ENCODE measurements around the gene ARHGAP42. TPM values are rescaled to one million over a fixed set of nuclear protein-coding genes. Genes with fewer than 3 reads are reported as not detected.

ARHGAP42 gene
- total RNA-seq, 2 experiments from 2014 or later = not detected

GRCh38 chr11:100863080-100863581 lies 176.0 kb downstream of the ARHGAP42 start:
- Mint-ChIP-seq H3K4me1 (no peaks in the 10 kb centered on the region), H3K27me3 (no peaks in the 10 kb centered on the region), H3K4me3 (no peak overlapping the region), H3K36me3 (ENCODE audit: low read depth) (no peaks in the 10 kb centered on the region), H3K9me3 (peaks cover 11% of the 10 kb centered on the region), H3K27ac (no peak overlapping the region)
- no peak for DNase-seq
- CTCF ChIA-PET = no interaction called here
- POLR2A ChIA-PET = no interaction called here

GRCh38 chr11:100865443-100866065 lies 178.5 kb downstream of the ARHGAP42 start:
- no peaks in the 10 kb centered on the region for H3K4me1 Mint-ChIP-seq
- H3K27me3 Mint-ChIP-seq = no peaks in the 10 kb centered on the region
- no peak for DNase-seq
- peaks cover 11% of the 10 kb centered on the region for H3K9me3 Mint-ChIP-seq
- ChIA-PET CTCF (no interaction called here), POLR2A (no interaction called here)
- no peak overlapping the region for H3K4me3 Mint-ChIP-seq
- no peak overlapping the region for H3K27ac Mint-ChIP-seq
- H3K36me3 Mint-ChIP-seq (ENCODE audit: low read depth) = no peaks in the 10 kb centered on the region

DNA sequence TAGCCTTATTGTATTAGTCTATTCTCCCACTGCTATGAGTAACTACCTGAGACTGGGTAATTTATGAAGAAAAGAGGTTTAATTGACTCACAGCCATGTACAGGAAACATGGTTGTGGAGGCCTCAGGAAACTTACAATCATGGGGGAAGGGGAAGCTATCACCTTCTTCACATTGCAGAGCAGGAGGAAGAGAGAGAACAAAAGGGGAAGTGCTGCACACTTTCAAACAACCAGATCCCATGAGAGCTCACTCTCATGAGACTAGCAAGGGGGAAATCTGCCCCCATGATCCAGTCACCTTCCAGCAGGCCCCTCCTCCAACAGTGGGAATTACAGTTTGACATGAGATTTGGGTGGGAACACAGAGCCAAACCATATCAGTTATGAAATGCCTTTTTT lies 179.4 kb downstream of the ARHGAP42 start:
- Mint-ChIP-seq H3K36me3 (ENCODE audit: low read depth) (no peaks in the 10 kb centered on the region), H3K27me3 (no peaks in the 10 kb centered on the region), H3K9me3 (peaks cover 6% of the 10 kb centered on the region), H3K4me1 (no peaks in the 10 kb centered on the region), H3K27ac (no peak overlapping the region), H3K4me3 (no peak overlapping the region)
- no peak for DNase-seq
- POLR2A ChIA-PET = no interaction called here
- CTCF ChIA-PET = no interaction called here

DNA sequence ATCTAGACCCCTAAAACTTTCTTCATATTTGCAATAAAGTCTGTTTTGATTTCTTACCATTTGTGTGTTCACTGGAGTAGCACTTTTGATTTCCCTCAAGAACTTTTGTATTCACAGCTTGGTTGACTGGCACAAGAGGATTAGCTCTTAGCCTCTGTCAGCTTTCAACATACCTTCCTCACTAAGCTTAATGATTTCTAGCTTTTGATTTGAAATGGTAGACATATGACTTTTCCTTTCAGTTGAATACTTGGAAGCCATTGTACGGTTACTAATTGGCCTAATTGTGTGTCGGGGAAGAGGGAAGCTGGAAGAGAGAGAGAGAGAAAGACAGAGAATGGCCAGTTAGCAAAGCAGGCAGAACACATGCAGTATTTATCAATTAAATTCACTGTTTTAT lies 180.5 kb downstream of the ARHGAP42 start:
- Mint-ChIP-seq H3K27ac (no peak overlapping the region), H3K4me3 (no peak overlapping the region), H3K4me1 (no peaks in the 10 kb centered on the region), H3K27me3 (no peaks in the 10 kb centered on the region), H3K36me3 (ENCODE audit: low read depth) (no peaks in the 10 kb centered on the region), H3K9me3 (peaks cover 6% of the 10 kb centered on the region)
- ChIA-PET CTCF (no interaction called here), POLR2A (no interaction called here)
- no peak for DNase-seq

DNA sequence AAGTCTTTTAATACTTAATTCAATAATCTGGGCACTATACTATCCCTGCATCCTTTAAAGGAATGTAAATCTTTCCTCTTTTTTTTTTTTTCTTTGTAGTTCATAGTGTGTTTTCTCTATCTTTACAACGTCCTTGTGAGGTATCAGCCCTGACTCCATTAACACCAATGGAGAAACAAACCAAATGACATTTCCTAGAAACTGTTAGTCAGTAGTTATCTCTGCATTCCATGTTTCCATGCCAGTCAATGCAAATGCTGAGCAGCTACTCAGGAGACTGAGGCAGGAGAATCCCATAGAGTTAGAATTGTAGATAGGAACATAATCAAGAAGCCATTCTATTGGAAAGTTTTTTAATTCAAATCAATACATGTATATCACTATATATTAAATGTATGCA lies 182.2 kb downstream of the ARHGAP42 start:
- no peaks in the 10 kb centered on the region for H3K36me3 Mint-ChIP-seq (ENCODE audit: low read depth)
- ChIA-PET POLR2A (no interaction called here), CTCF (no interaction called here)
- H3K9me3 Mint-ChIP-seq = peaks cover 4% of the 10 kb centered on the region
- H3K27ac Mint-ChIP-seq = no peak overlapping the region
- DNase-seq = no peak
- H3K4me1 Mint-ChIP-seq = no peaks in the 10 kb centered on the region
- no peak overlapping the region for H3K4me3 Mint-ChIP-seq
- no peaks in the 10 kb centered on the region for H3K27me3 Mint-ChIP-seq

DNA sequence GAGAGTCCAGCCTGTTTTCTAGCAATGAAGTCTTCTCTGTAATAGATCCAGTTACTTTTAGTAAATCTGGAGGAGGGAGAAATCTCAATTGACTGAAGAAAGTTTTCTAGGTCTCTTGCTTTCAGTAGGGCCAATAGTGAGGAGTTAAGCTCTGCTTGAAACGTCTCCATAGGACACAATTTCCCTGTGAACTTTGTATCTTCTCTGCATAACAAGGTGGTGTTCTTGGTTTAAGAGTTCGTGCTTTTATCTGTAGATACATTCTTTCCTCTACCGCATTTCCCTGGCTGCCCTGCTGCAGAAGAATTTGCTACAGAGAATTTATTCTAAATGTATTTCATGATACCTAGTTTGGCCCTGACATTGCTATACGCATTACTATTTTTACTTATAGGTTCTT lies 183.1 kb downstream of the ARHGAP42 start:
- no peak overlapping the region for H3K4me3 Mint-ChIP-seq
- DNase-seq = no peak
- H3K27me3 Mint-ChIP-seq = no peaks in the 10 kb centered on the region
- no peaks in the 10 kb centered on the region for H3K36me3 Mint-ChIP-seq (ENCODE audit: low read depth)
- CTCF ChIA-PET = no interaction called here
- H3K4me1 Mint-ChIP-seq = no peaks in the 10 kb centered on the region
- POLR2A ChIA-PET = no interaction called here
- H3K27ac Mint-ChIP-seq = no peak overlapping the region
- peaks cover 4% of the 10 kb centered on the region for H3K9me3 Mint-ChIP-seq

DNA sequence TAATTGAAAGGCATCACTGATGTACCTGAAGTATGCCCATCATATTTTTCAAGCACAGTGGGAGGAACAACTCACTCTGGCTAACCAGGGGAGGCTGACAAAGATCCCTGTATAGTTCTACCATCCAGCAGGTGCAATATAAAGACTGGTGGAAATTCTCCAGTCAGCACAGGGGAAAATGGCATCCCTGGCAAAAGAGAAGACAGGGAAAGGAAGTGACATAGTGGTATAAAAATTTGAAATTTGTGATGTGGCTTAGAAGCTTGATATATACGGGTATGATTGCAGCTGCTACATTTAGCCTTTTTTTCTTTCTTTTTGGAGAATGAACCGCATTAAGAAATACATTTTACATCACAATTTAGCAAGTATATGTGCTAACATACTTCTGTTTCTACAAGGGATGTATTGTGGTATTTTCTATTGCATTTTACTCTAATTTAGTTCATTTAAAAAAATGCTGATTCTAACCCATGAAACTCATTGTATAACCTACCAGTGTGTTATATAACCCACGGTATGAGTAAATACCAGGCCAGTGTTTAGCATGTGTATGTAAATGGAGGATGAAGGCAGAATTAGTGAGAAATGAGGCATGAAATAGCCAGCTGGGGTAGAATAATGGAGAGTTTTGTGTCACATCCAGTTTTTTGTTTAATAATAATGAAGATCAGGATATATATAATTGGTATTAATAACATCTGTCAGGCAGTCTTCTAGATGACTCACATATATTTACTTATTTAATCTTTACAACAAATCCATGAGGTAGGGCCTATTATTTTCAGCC lies 186.1 kb downstream of the ARHGAP42 start:
- Mint-ChIP-seq H3K9me3 (no peaks in the 10 kb centered on the region), H3K27ac (no peak overlapping the region), H3K4me3 (no peak overlapping the region), H3K36me3 (ENCODE audit: low read depth) (no peaks in the 10 kb centered on the region), H3K4me1 (no peaks in the 10 kb centered on the region), H3K27me3 (no peaks in the 10 kb centered on the region)
- no peak for DNase-seq
- ChIA-PET CTCF (no interaction called here), POLR2A (no interaction called here)

GRCh38 chr11:100874203-100874602 lies 187.1 kb downstream of the ARHGAP42 start:
- POLR2A ChIA-PET = no interaction called here
- H3K27me3 Mint-ChIP-seq = no peaks in the 10 kb centered on the region
- no peak for DNase-seq
- CTCF ChIA-PET = no interaction called here
- H3K9me3 Mint-ChIP-seq = no peaks in the 10 kb centered on the region
- H3K36me3 Mint-ChIP-seq (ENCODE audit: low read depth) = no peaks in the 10 kb centered on the region
- H3K4me3 Mint-ChIP-seq = no peak overlapping the region
- H3K27ac Mint-ChIP-seq = no peak overlapping the region
- no peaks in the 10 kb centered on the region for H3K4me1 Mint-ChIP-seq

GRCh38 chr11:100875521-100875869 lies 188.4 kb downstream of the ARHGAP42 start:
- Mint-ChIP-seq H3K27ac (no peak overlapping the region), H3K27me3 (no peaks in the 10 kb centered on the region), H3K4me3 (no peak overlapping the region), H3K36me3 (ENCODE audit: low read depth) (no peaks in the 10 kb centered on the region), H3K4me1 (no peaks in the 10 kb centered on the region), H3K9me3 (no peaks in the 10 kb centered on the region)
- ChIA-PET POLR2A (no interaction called here), CTCF (no interaction called here)
- no peak for DNase-seq

DNA sequence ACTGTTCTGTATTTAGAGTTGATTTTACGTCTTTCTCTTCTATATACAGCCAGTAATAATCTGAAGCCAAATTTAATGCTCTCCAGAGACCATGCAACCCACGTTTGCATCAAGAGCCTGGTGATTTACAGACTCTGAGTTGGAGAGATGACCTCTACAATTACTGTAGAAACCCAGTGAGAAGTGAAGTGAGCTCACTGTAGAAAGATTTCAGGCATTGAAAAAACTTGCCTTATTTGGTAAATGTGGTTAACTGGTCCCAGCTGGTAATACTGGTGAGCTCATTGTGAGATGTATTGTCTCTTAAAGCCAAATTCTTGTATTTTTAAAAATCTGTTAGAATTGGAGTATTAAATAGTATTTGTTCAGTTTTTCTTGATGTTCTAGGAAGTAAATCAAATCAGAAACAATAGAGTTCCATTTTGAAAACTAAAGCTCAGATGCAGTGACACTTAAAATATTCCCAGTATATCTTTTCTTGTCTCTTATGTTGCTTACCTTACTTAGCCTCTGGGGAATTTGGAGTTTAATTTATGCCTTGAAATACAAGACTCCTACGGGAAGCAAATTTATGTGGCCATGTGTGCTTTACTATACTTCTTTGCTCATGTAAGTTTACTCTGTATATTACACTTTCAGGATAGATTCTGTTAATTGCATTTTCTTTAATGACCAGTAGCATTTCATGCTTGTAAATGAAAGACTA lies 189.9 kb downstream of the ARHGAP42 start:
- H3K9me3 Mint-ChIP-seq = no peaks in the 10 kb centered on the region
- no peak overlapping the region for H3K4me3 Mint-ChIP-seq
- ChIA-PET CTCF (no interaction called here), POLR2A (no interaction called here)
- H3K27me3 Mint-ChIP-seq = no peaks in the 10 kb centered on the region
- no peaks in the 10 kb centered on the region for H3K36me3 Mint-ChIP-seq (ENCODE audit: low read depth)
- H3K27ac Mint-ChIP-seq = no peak overlapping the region
- no peak for DNase-seq
- H3K4me1 Mint-ChIP-seq = no peaks in the 10 kb centered on the region

DNA sequence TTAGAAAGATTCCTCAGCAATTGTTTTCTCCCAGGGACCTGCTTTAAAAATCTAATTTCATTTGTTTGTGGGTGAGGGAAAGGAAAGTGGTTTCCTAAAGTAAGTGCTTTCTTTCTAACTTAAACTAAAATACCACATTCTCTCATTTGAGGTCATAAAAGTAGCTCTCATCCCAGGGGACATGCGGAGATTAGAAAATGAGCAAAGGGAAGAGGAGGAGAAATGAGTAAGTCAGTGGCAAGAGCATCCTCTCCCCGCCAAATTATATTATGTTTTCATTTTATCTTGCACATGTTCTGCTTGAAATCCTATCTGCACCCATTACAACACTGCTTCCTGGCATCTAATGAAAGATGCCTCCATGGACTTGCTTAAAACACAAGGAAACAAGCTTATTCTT lies 191.4 kb downstream of the ARHGAP42 start:
- H3K4me1 Mint-ChIP-seq = no peaks in the 10 kb centered on the region
- CTCF ChIA-PET = no interaction called here

GRCh38 chr11:100882957-100883356 lies 195.9 kb downstream of the ARHGAP42 start:
- no peak overlapping the region for H3K27ac Mint-ChIP-seq
- peaks cover 4% of the 10 kb centered on the region for H3K9me3 Mint-ChIP-seq
- no peaks in the 10 kb centered on the region for H3K36me3 Mint-ChIP-seq (ENCODE audit: low read depth)
- H3K4me3 Mint-ChIP-seq = no peak overlapping the region
- DNase-seq = no peak
- H3K27me3 Mint-ChIP-seq = no peaks in the 10 kb centered on the region
- H3K4me1 Mint-ChIP-seq = no peaks in the 10 kb centered on the region
- ChIA-PET CTCF (no interaction called here), POLR2A (no interaction called here)

More for the DNA sequence above, 191.4 kb downstream of the ARHGAP42 start:
- Mint-ChIP-seq H3K27me3 (no peaks in the 10 kb centered on the region), H3K36me3 (ENCODE audit: low read depth) (no peaks in the 10 kb centered on the region), H3K27ac (no peak overlapping the region), H3K9me3 (peaks cover 4% of the 10 kb centered on the region), H3K4me3 (no peak overlapping the region)
- POLR2A ChIA-PET = no interaction called here
- no peak for DNase-seq

- Mint-ChIP-seq H3K36me3 (ENCODE audit: low read depth) (no peaks in the 10 kb centered on the region), H3K27me3 (no peaks in the 10 kb centered on the region), H3K27ac (no peak overlapping the region), H3K9me3 (peaks cover 4% of the 10 kb centered on the region), H3K4me1 (no peaks in the 10 kb centered on the region), H3K4me3 (no peak overlapping the region)
- DNase-seq = no peak
- ChIA-PET POLR2A (no interaction called here), CTCF (no interaction called here)
Measured at GRCh38 chr11:100883830-100884229, 196.7 kb downstream of the ARHGAP42 start.

GRCh38 chr11:100887659-100888058 lies 200.6 kb downstream of the ARHGAP42 start:
- DNase-seq = no peak
- Mint-ChIP-seq H3K4me3 (no peak overlapping the region), H3K27ac (no peak overlapping the region), H3K9me3 (peaks cover 5% of the 10 kb centered on the region), H3K4me1 (no peaks in the 10 kb centered on the region), H3K27me3 (no peaks in the 10 kb centered on the region), H3K36me3 (ENCODE audit: low read depth) (no peaks in the 10 kb centered on the region)
- CTCF ChIA-PET = no interaction called here
- POLR2A ChIA-PET = no interaction called here

All from activated CD4-positive, alpha-beta memory T cell treated with anti-CD3 and anti-CD28 coated beads, Interleukin-2, amount 10 ng/mL, durations not matched to agents 7 days and 5 days (primary cell).